SK-N-SH (cell line): ENCODE measurements around the gene DUOX2. TPM values are rescaled to one million over a fixed set of nuclear protein-coding genes. Genes with fewer than 3 reads are reported as not detected.

Experiments used
- CTCF ChIA-PET: fragments of 300-600, 350-600 bp; formaldehyde crosslinking; extraction: SDS; loops from one replicate; lab custom pipeline; 2021; lab: Yijun Ruan, JAX
- POLR2A ChIA-PET: fragments of 350-600 bp; sonication (Branson Sonifier 250); formaldehyde crosslinking; extraction: SDS; loops from one replicate; lab custom pipeline; 2020; ENCODE audit warnings: antibody characterized with exemption, inconsistent platforms; lab: Yijun Ruan, JAX
- DNase-seq: peaks from one replicate; pipeline ENCODE4 v3.0.0; 2012
- H2AFZ ChIP-seq: fragments of 200-600 bp; sonication (generic); 2 replicates; pipeline ENCODE4 v1.8.1; 2016; ENCODE audit warnings: antibody characterized with exemption, mild to moderate bottlenecking, low read depth
- H3F3A ChIP-seq: fragments of 200-600 bp; sonication (generic); replicated peaks from 2 replicates; pipeline ENCODE3; 2016; ENCODE audit warnings: antibody characterized with exemption, mild to moderate bottlenecking; ENCODE audit not compliant: insufficient read depth
- H3K27ac ChIP-seq, 2 experiments: fragments of 200-500 bp in 1 of 2; fragments of 200-600 bp in 1 of 2; sonication (Bioruptor generic) in 1 of 2; sonication (generic), shearing (Covaris generic) in 1 of 2; 2 replicates each; pipeline versions ENCODE4 v1.5.1 to v1.6.1; 2014 to 2016; ENCODE audit warnings: low read depth in 2 of 2, inconsistent platforms in 1 of 2, low read length in 1 of 2, mild to moderate bottlenecking in 1 of 2, mixed read lengths in 1 of 2
- H3K27me3 ChIP-seq: fragments of 200-600 bp; sonication (generic), shearing (Covaris generic); 2 replicates; pipeline ENCODE4 v1.6.1; 2016; ENCODE audit warnings: mixed run types; ENCODE audit not compliant: insufficient read depth
- H3K36me3 ChIP-seq, 2 experiments: fragments of 200-500 bp in 1 of 2; fragments of 200-600 bp in 1 of 2; sonication (Bioruptor generic) in 1 of 2; sonication (generic) in 1 of 2; replicated peaks in 1 of 2; 2 replicates each; pipeline versions ENCODE3 to v1.5.1; 2014 to 2016; ENCODE audit warnings: low read length in 1 of 2, mild to moderate bottlenecking in 1 of 2; ENCODE audit not compliant: insufficient read depth in 2 of 2, control insufficient read depth in 1 of 2
- H3K4me1 ChIP-seq, 2 experiments: fragments of 200-500 bp in 1 of 2; fragments of 200-600 bp in 1 of 2; sonication (Bioruptor generic) in 1 of 2; sonication (generic), shearing (Covaris generic) in 1 of 2; 2 replicates each; pipeline versions ENCODE4 v1.5.1 to v1.6.1; 2014 to 2016; ENCODE audit warnings: low read depth in 1 of 2, low read length in 1 of 2, mixed run types in 1 of 2; ENCODE audit not compliant: insufficient read depth in 2 of 2, control insufficient read depth in 1 of 2
- H3K4me2 ChIP-seq: fragments of 200-600 bp; sonication (generic), shearing (Covaris generic); 2 replicates; pipeline ENCODE4 v1.6.1; 2017; ENCODE audit warnings: mixed run types
- H3K4me3 ChIP-seq, 2 experiments: fragments of 200-500 bp in 1 of 2; fragments of 200-600 bp in 1 of 2; sonication (Bioruptor generic) in 1 of 2; sonication (generic), shearing (Covaris generic) in 1 of 2; 2 replicates each; pipeline versions ENCODE4 v1.5.1 to v1.8.1; 2014 to 2016; ENCODE audit warnings: low read depth in 2 of 2, inconsistent platforms in 1 of 2, low read length in 1 of 2, mild to moderate bottlenecking in 1 of 2, mixed read lengths in 1 of 2, moderate library complexity in 1 of 2
- H3K79me2 ChIP-seq: fragments of 200-600 bp; sonication (generic); 2 replicates; pipeline ENCODE4 v1.8.1; 2017; ENCODE audit warnings: mild to moderate bottlenecking; ENCODE audit not compliant: insufficient read depth
- H3K9ac ChIP-seq: fragments of 200-600 bp; sonication (generic); 2 replicates; pipeline ENCODE4 v1.6.1; 2017; ENCODE audit warnings: mixed run types
- H3K9me2 ChIP-seq: fragments of 200-600 bp; sonication (generic); 2 replicates; pipeline ENCODE4 v1.6.1; 2017; ENCODE audit warnings: mixed run types
- H3K9me3 ChIP-seq: fragments of 200-600 bp; sonication (generic); 2 replicates; pipeline ENCODE4 v1.6.1; 2017; ENCODE audit warnings: mixed run types, mild to moderate bottlenecking, moderate library complexity
- H4K20me1 ChIP-seq: fragments of 200-600 bp; sonication (generic); 2 replicates; pipeline ENCODE4 v1.6.1; 2017; ENCODE audit warnings: mild to moderate bottlenecking, mixed run types; ENCODE audit not compliant: insufficient read depth
- EP300 ChIP-seq, 2 experiments: IDR thresholded peaks; 2 replicates each; pipeline versions ENCODE4 v1.4.0 to v1.6.1; 2012; ENCODE audit warnings: borderline replicate concordance in 1 of 2, low read depth in 1 of 2, low read length in 1 of 2
- MAX ChIP-seq: IDR thresholded peaks from 2 replicates; pipeline ENCODE4 v1.4.0; 2012; ENCODE audit warnings: low read depth
- POLR2AphosphoS5 ChIP-seq: IDR thresholded peaks from 2 replicates; pipeline ENCODE4 v1.6.1; 2012; ENCODE audit warnings: low read depth, low read length
- RFX5 ChIP-seq: IDR thresholded peaks from 2 replicates; pipeline ENCODE4 v1.6.1; 2012; ENCODE audit warnings: mild to moderate bottlenecking, improper control_type of control experiment, low read length
- RXRA ChIP-seq: IDR thresholded peaks from 2 replicates; pipeline ENCODE4 v1.4.0; 2012; ENCODE audit warnings: low read depth, mild to moderate bottlenecking, borderline replicate concordance
- SMC3 ChIP-seq: IDR thresholded peaks from 2 replicates; pipeline ENCODE4 v1.6.1; 2012; ENCODE audit warnings: low read depth, low read length, improper control_type of control experiment
- WGBS: methylation state at CpG from one replicate; pipeline ENCODE4 v1.1.6; 2017; ENCODE audit warnings: low lambda C conversion rate; 5-methylcytosine and 5-hydroxymethylcytosine counted together
- polyA plus RNA-seq, 3 experiments: library from polyadenylated mRNA; depleted of rRNA; stranded (reverse); fragments of >200 nt; gene quantifications; 2 replicates each; pipeline ENCODE4 v1.2.3, GENCODE V29; 2012
- TF ChIP-seq, protein P1 (sequence below): fragments of 200-600 bp; sonication (generic); IDR thresholded peaks from 2 replicates; pipeline ENCODE4 v1.6.1; 2017; ENCODE audit warnings: antibody characterized with exemption, mild to moderate bottlenecking, moderate library complexity

DUOX2 gene
- polyA plus RNA-seq, 1 of the 3 experiments (the other 2 are of a cell fraction), result not detected

DNA sequence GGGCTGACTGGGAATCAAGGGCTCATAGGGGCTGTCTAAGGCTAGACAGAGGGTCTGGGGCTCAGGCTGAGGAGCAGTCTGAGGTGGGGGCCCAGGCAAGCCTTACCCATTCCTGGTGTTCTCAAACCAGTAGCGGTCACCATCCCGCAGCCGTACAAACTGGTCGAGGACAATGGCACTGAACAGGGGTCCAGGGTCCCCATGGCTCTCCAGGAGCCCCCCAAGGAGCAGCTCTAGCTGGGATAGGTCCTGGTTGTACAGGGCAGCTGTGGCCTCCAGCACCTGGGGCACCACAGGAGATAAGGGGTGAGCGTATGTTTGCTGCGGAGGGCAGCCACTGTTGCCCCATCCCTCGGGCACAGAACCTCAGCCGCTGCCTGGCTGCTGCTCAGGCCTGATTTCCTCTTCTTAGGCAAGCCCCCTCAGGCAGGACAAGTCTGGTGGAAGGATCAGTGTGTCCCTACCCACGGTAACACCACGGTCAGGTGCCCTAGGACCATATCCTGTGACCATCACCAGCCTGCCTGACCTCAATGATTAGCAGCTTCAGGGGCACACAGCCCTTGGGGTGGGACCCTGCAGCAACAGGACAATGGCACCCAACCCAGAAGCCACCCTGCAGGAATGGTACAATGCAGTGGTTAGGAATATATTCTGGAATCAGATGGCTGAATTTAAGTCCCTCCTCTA, 5.9 kb downstream of the DUOX2 start:
- H3K9ac ChIP-seq, result no peak overlapping the region
- POLR2A ChIA-PET, result no interaction called here
- no peak overlapping the region for H3K27ac ChIP-seq
- H3K4me1 ChIP-seq, result peaks cover 0 to 10% of the 10 kb centered on the region in 2 experiments; a peak in 1 of 4 replicates
- CTCF ChIA-PET, result interaction anchor here (2.9 kb wide), 1 partner anchor 10 kb away, joined by 15 read pairs; no protein-coding TSS in a partner anchor
- no CpG with 5 or more reads among the region's 10 CpGs for WGBS
- no peaks in the 10 kb centered on the region for H3K36me3 ChIP-seq
- no peaks in the 10 kb centered on the region for H3F3A ChIP-seq
- H3K9me2 ChIP-seq, result no peaks in the 10 kb centered on the region
- H4K20me1 ChIP-seq, result no peaks in the 10 kb centered on the region
- no peaks in the 10 kb centered on the region for H3K9me3 ChIP-seq
- H3K27me3 ChIP-seq, result peaks cover 35% of the 10 kb centered on the region
- no peak overlapping the region for H2AFZ ChIP-seq
- no peak for TF ChIP-seq MAX
- TF ChIP-seq, protein P1, sequence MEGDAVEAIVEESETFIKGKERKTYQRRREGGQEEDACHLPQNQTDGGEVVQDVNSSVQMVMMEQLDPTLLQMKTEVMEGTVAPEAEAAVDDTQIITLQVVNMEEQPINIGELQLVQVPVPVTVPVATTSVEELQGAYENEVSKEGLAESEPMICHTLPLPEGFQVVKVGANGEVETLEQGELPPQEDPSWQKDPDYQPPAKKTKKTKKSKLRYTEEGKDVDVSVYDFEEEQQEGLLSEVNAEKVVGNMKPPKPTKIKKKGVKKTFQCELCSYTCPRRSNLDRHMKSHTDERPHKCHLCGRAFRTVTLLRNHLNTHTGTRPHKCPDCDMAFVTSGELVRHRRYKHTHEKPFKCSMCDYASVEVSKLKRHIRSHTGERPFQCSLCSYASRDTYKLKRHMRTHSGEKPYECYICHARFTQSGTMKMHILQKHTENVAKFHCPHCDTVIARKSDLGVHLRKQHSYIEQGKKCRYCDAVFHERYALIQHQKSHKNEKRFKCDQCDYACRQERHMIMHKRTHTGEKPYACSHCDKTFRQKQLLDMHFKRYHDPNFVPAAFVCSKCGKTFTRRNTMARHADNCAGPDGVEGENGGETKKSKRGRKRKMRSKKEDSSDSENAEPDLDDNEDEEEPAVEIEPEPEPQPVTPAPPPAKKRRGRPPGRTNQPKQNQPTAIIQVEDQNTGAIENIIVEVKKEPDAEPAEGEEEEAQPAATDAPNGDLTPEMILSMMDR, result no peak
- TF ChIP-seq RFX5, result no peak
- TF ChIP-seq POLR2AphosphoS5, result no peak
- TF ChIP-seq, all 33 proteins: peak for 0
- Histone ChIP-seq H3K4me3 (no peak overlapping the region), H3K79me2 (no peaks in the 10 kb centered on the region), H3K4me2 (no peak overlapping the region)
- DNase-seq, result no peak

DNA sequence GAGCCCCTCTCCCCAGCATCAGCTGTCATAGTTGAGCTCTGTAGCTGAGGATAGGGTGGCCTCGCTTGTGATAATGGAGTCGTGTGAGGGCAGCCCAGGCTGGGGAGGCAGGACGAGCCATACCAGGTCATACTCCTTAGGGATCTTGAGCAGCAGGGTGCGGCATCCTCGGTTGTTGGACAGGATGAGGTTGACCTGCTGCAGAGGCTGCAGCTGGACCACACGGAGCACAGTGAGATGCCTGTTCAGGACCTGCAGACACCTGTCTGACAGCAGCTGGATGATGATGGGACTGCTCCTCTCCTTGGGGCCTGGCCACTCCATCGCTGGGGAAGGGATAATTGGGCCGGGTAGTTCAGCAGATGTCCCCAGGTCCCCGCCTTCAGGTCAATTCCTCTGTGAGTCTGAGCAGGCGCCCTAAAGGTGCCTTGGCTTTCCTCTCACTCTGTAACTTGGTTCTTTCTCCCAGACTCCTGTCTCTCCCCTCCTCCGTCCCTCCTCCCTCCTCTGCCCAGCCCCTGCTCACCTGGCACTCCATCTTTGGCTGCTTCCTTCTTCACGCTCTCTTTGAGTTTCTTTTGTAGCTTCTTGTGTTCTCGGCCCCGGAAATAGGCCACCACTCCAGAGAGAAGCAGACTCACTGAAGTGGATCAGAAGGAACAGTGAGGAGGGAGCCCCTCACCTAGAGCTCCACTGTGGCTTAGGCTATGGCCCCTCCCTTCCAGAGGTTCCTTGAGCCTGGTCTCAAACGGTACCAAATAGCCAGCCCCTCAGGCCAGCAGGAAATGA, 7.8 kb downstream of the DUOX2 start:
- TF ChIP-seq, protein P1, result no peak
- TF ChIP-seq EP300 (IDR thresholded peaks at IDR 0.05; ENCODE audit: borderline replicate concordance in 1 of 2, low read depth in 1 of 2, low read length in 1 of 2) (no peak), SMC3 (no peak), RXRA (no peak)
- Histone ChIP-seq H3K9me3 (no peaks in the 10 kb centered on the region), H3K4me3 (no peak overlapping the region), H3K27ac (no peak overlapping the region), H3F3A (no peaks in the 10 kb centered on the region), H3K9ac (no peak overlapping the region), H2AFZ (no peak overlapping the region), H3K79me2 (no peaks in the 10 kb centered on the region), H3K4me1 (no peaks in the 10 kb centered on the region; a peak in 1 of 4 replicates), H3K9me2 (no peaks in the 10 kb centered on the region), H3K36me3 (no peaks in the 10 kb centered on the region), H4K20me1 (no peaks in the 10 kb centered on the region), H3K4me2 (no peak overlapping the region), H3K27me3 (peaks cover 20% of the 10 kb centered on the region; the same call in 1 of the 2 replicates)
- ChIA-PET CTCF (interaction anchor here (0.6 to 3.4 kb wide), 4 partner anchors 12 to 114 kb away, joined by 3 to 24 read pairs (median 4); no protein-coding TSS in a partner anchor), POLR2A (no interaction called here)
- no peak for DNase-seq
- WGBS, result 52% methylated on average over 8 of the region's 15 CpGs
